Stimulated activated naive CD4-positive, alpha-beta T cell treated with Interleukin-2 at 50 U/mL for 16 hours (primary cell): ENCODE data around the gene PPP3CB.

Source experiments
- DNase-seq: peaks from one replicate; lab custom pipeline; 2025; lab: John Stamatoyannopoulos, UW

Gene PPP3CB

DNA sequence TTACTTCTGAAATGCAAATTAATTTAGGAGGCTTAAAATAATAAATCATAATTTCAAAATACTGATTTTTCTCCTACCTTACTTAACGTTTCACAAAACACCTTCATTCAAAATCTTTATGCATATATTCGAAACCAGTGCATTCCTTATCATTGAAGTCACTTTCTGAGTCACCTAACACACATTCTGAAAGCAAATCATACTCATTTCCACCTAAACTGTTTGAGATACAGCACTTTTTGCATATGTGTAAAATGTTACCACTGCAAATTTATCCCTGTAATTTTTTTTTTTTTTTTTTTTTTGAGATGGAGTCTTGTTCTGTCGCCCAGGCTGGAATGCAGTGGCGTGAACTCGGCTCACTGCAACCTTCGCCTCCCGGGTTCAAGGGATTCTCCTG is 15.7 kb downstream of the PPP3CB start:
- no peak for DNase-seq

DNA sequence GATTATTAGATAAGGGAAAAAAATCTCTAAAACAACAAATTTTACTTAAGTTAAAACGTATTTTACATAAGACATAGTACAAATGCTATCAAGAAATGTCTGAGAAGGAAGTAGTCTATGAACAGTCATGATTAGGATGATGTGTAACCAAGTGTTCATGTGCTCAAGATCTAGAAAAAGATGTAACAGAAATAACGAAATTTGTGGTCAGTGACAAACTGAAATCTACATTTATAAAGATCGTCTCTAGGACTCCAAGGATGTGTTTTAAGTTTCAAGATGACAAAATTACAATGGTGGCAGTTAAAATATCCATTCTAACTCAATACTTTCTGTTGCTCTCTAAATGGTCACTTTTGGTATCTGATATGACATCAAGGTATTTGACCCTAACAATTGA is 17.2 kb downstream of the PPP3CB start:
- no peak for DNase-seq

DNA sequence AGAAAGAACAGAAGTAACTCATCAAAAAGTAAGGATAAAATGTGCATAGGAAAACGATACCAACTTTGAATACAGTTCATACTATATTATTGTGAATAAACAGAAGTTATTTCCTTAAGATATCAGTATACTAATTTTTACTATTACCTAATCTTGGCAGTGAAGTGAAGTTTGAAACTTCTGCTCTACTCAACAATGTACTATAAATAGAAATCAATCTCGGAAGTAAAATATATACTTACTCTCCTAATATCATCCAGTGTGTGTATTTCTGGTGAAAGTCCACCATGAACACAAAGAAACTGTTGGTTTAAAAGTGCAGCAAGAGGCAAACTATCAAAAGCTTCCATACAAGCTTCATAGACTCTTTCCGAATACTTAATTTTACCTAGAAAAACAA is 24.6 kb downstream of the PPP3CB start:
- DNase-seq, result no peak

DNA sequence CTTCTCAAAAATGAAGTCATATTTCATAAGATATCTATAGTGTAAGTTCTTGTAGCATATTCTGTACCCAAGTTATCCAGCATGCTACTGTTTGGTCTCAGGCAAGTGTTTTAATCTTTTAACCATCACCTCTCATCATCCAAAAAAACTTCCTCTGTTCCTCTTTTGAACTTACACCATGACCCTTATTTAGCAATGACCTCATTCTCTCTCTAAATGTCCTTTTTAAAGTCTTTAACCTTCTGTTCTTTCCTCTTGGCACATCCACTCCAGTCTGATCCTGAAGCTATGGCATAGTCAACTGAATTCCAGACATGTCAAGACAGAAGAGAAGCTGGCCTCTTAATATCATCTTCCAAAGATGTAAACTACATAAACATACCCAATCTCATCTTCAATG is 26.2 kb downstream of the PPP3CB start:
- no peak for DNase-seq

DNA sequence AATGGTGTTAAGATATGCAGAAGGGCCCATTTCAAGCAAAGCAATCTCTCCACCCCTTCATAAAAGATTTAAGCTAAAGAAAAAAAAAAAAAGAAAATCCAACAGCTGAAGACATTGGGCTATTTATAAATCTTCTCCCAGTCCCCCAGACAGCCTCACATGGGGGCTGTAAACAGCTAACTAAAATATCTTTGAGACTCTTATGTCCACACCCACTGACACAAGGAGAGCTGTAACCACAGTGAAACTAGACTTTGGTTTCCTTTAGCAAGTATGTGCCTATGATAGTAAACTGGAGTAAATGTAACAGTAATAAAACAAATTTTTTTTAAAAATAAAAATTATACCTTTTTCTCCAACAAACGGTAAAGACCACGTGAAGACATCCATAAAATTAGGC is 28.6 kb downstream of the PPP3CB start:
- no peak for DNase-seq

DNA sequence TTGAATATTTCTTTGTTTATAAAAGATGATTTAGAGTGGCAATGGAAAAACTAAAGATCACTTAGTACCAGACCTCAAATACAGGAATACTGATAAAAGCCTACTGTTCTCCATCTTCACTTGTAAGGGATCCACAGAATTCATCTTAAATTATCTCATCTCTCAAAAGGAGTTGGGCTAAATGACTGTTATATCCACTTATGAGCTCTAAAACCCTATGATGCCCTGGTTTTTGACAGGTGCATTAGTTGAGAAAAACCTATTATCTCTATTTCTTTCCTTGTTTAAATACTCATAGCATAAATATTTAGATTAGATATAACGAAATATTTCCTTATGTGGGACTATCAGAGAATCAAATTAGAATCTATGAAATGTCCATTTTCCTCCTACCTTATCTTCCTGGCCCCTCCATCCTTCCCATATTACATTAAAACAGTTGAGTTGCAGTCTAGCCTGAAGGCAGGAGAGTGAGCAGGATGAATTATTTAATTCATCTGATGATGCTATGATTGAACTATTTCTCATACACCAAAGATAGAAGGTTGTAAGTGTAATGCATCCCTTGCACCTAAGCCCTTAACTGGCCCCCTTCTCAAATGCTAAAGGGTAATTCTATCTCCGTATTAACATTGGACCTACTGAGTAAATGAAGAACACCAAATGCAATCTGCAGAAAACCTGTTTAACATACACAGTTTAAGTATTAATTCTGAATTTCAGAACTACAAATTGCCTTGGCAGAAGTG is 29.7 kb downstream of the PPP3CB start:
- DNase-seq, result no peak

DNA sequence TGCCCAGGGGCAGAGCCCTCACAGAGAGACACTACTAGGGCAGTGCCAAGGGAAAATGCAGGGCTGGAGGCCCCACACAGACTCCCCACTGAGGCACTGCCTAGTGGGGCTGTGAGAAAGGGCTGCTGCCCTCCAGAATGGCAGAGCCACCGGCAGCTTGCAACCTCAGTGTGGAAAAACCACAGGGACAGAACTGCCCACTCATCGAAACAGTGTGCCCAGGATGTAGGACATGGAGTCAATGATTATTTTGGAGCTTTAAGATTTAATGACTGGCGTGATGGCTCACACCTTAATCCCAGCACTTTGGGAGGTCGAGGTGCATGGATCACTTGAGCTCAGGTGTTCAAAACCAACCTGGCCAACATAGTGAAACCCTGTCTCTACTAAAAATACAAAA is 34.9 kb downstream of the PPP3CB start:
- DNase-seq, result no peak

DNA sequence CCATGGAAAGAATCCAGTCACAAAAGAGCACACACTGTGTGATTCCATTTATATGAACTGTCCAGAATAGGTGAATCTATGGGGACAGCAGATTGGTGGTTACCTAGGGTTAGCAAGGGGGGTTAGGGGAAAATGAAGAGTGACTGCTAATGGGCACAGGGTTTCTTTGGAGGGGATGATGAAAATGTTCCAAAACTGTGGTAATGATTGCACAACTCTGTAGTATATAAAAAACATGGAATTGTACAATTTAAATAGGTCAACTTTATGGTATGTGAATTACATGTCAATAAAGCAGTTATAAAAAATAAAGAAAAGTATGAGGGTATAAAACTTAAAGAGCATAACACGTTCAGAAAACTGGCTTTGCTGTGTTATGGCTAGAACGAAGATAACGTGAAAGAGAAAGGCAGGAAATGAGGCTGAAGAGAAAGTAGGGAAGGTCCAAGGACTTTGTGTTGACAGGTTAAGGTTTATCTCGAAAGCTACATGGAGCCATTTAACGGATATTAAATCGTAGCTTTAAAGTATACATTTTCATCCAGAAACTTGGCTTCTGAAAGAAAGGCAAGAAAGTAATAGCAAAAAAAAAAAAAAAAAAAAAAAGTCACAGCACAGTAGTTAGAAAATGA is 36.0 kb downstream of the PPP3CB start:
- no peak for DNase-seq

DNA sequence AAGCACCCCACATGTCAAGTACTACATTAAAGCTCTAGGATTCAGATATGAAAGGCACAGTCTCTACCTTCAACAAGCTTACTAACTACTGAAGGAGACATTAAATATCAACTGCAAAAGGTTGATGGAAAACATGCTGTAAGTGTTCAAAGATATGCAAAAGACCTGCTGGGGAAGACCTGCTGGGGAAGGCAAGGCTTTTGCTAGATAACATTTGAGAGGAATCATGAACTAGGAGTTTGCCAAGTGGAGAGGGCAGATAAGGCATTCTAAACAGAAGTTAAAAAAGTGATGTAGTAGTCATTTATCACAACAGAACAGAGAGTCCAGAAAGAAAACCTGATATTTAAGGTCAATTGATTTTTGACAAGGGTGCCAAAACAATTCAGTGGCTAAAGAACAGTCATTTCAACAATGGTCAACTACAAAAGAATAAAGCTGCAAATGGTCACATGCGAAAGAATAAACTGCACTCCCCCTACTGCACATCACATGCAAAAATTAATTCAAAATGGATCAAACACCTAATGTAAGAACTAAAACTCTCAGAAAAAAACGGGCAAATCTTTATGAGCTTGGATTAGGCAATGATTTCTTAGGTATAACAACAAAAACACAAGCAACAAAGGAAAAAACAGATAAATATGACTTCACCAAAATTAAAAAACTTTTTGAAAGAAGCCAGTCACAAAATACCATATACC is 39.5 kb downstream of the PPP3CB start:
- no peak for DNase-seq

DNA sequence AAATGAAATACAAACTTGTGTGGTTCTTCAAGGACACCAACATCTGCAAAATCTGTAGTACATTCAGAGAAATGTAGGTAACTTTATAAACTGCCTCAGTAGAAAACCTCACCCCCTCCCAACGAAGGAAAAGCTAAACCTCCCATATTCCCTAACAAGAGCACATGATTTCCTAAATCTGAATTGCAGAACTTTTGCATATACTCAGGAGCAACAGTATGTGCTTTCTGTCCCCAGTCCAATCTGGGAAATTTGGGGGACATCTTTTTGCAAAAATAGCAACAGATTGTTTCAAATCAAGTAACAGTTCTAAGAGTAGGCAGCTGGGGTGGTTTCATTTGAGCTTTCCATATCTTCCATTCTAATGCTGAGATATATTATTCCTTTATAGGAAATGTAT is 46.7 kb downstream of the PPP3CB start:
- no peak for DNase-seq

DNA sequence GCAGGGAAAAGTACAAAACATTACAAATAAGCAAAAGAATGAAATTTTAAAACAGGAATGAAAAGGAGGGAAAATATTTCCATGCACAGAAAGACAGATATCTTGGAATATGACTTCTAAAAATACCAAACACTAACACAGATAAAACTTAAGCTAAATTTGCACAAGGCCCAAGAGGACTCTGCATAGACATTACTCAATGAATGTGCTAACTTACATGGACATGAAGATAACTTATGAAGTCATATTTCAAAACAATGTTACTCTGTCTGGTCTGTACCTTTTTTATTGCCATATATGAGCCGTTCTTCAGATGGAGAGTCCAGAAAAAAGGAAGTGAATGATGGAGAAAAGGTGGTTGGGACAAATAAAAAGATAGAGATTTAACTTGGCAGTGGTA is 47.4 kb downstream of the PPP3CB start:
- DNase-seq, result no peak

DNA sequence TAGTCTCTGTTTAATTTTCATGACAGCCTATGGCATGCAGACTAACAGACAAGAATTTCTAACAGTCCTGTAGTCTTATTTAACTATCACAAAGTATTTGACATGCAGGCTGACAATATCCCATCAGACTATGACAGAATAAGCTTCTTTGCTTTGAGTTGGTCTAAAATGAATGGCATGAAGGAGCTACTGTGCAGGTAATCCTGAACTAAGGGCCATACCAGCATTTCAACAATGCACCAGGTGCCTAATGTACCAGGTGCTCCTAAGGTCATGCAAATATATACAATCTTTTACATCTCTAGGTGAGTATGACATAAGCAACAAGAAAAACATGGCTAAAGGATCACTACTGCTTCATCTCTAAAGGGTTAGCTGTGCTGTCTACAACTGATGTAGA is 48.9 kb downstream of the PPP3CB start:
- DNase-seq, result no peak

DNA sequence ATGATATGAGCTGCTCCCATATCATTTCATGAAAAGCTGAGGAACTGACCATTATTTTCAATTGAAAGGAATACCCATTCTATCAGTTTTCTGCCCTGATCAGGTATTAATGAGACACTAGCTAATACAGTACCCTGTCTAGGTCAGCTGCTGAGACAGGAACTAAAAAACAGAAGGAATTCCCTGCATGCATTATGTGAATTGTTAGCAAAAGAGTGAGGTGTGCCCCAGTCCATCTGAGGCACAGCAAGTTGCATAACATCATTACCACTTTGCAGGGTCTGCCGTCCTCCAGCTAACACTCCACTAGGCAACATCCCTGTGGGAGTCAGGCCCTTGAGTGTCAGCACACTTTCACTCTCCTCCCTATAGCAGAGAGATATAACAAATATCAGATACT is 51.4 kb downstream of the PPP3CB start:
- DNase-seq, result no peak

DNA sequence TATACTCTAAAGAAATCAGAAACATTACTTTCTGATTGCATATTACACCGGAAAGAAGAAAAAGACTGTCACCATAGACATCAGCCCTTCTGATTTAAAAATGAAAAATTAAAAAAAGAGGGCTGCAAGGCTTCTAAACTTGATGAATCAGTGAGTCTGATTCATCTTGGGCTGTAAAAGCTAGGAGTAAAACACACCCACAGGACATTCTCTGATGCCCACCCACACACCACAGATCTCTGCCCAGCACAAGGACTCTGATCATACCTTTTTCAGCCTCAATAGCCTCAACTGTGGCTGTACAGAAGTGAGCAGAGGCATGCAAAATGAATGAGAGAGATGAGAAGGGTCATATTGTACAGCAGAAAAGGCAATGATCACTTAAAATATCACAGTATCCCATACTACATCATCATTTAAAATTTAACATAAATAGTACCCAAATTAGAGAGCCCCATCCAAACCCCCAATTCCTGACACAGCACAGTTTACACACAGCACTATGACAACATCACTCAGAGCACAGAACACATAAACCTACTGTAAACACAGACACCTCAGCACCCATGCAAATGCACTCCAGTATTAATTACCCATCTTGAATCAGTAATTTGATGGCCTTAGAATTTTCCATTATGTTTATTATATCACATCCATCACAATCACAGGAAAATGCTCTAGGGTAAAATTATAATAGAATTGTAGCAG is 56.1 kb downstream of the PPP3CB start:
- DNase-seq, result no peak

DNA sequence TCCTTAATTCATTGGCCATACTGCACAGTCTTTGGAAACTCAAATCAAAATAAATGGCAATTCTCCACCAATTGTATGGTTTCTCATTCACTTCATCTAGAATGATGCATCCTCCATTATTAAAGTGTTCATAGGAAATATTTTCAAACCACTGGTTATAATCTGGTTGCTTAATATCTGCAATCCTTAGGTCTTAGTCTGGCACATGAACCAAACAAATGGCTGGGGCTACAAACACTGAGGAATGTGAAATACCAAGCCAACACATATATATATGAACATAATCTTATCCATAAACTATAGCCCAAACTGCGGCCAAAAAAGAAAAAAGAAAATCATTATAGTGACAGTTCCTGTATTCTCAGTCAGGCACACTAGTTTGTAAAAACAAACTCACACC is 56.8 kb downstream of the PPP3CB start:
- no peak for DNase-seq

DNA sequence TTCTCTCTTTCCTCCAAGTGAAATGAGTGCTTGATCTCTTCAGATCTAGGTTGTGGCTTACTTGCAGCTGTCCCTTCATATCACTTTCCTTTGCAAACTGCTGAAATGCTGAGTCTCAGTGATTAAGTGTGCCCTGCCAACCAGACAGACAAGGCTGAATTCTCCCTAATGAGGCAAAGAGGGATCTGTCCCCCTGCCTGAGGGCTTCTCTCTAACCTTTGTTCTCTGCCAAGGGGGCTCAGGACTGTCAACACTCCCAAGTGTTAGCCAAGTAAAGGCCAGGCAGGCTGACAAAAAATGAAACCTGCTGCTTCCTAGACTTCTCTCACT is 62.3 kb downstream of the PPP3CB start, which contains the start of gene MSS51:
TSS of gene MSS51 (minus strand) at position 24 of the 330 bp plus-strand sequence. CDS start 5,277 bp downstream, outside the sequence.
- DNase-seq, result no peak

DNA sequence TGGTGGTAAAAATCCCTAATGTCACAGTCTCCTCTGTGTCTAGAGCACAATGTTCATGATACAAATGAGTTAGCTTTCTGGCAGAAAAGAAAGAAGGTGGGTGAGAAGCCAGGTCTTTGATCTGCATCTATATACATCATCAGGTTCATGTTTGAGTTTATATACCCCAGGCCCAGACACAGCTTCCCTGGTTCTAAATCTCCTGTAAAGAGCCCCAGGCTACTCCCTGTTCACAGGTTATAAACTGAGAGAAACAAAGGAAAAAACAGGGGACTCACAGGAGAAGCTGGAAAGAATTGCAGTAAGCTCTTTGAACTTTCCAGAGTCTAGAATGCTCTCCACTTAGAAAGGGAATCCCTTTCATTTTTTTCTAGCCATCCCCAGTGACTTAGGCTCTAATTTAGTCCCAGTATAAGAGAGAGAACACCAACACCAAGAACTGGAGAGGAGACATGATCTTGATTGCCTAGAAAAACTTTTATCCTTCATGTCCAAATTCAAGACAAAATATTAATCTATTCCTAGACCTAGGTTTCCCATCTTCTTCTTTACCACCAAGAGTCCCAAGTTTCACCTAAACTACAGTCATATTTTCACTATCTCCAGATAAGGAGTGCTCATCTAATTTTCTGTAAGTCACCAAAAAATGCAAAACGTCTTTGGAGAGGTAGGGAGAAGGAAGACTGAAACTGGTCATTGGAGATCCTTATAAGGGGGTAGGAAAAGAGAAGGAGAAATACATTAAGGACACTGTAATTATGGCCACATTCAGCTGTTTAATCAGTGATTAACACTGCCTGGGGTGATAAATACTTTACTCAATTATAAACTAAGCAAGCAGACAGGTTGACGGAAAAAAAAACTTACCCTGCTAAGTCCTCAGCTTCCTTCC is 62.9 kb downstream of the PPP3CB start:
- no peak for DNase-seq

DNA sequence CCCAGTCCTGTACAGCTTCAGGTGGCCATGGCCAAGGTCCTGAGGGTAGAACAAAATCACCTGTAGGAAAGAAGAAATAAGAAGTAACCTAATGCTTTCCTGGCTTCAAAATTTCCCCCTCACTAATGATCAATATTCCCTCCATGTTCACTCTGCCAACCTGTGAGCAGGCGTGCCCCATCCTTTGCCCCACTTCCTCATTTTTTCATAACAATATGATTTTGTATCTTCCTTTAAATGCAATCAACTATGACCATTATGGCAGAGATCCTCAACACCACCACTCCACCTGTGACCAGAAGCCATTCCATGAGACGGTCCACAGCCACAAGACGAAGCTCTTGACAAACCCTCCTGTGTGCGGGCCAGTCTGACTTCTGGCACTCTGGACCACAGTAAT is 69.5 kb downstream of the PPP3CB start:
- no peak for DNase-seq

DNA sequence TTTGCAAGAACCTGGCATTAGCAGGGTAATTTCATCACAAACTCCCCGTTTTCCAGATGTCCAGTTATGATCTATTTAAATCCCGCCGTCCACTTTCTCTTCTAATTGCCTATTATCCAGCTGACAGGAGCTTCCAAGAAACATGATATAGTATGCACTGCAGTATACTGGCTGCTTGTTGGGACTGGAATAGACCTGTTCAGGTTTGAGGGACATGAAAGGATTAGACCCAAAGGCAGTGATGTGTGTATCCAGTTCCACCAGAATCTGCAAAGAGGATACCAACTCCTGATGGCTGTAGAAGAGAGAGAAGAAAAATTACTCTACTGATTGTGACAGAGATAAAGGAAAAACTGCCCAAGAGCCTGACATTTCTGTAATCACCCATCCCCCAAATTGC is 71.3 kb downstream of the PPP3CB start:
- DNase-seq, result no peak

DNA sequence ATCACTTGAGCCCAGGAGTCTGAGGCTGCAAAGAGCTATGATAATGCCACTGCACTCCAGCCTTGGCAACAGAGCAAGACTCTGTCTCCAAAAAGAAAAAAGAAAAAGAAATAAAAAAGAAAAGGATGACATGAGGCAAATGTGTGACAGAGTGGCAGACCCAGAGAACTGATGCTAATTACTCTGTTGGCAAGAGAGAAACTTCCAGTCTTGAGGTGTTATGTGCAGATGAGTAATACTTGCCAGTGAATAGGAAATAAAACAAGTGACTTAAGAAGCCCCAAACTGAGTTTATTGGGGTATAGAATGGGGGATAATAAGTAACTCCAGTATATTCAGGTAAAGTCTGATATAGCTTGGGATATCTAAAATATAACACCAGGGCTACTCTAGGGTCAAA is 72.5 kb downstream of the PPP3CB start:
- DNase-seq, result no peak

DNA sequence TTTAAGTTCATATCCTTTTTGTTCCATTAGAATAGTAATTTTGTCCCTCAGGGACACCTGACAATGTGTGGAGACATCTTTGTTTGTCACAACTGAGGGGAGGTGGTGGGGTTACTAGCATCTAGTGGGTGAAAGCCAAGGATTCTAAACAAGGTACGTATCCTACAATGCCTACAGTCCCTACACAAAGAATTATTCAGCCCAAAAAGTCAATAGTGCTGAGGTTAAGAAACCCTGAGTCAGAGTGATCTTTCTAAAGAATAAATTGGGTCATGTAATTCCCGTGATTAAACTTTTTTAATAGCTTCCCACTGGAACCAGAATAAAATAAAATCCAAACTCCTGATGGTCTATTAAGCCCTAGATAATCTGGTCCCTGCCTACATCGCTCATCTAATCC is 79.3 kb downstream of the PPP3CB start:
- no peak for DNase-seq
